ENCODE measurements around the gene GRK4. TPM values are rescaled to one million over a fixed set of nuclear protein-coding genes. Genes with fewer than 3 reads are reported as not detected.

The GRK4 gene
- total and polyA plus RNA-seq, 2 of the 8 experiments (the other 6 are each of a cell fraction or from before 2014, with no cell fraction given): 0.77 to 1.8 TPM

DNA sequence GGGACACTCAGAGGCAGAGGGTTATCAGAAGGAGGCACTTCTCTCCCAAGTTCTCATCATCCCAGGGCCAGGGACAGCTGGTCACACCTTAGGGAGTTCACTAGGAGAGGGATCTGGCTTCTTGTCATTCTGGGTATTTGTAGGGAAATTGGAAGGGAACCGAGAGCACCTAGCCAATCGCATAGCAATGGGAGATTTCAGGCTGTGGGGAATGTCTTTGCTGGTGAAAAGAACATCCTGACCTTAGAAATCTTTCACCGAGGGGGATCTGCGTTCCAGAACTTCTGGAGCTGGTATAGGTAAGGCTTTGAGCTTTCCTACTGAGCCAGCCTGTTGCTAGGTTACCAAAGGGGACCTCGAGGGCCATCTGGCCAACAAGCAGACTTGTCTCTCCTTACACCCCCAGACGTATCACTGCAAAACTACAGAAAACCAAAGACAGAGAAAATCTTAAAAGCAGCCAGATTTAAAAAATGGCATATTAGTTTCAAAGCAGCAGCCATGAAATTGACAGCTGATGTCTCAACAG is 104.2 kb downstream of the GRK4 start:
- H4K5ac ChIP-seq (ENCODE audit: insufficient read length, low read depth, low read length): no peak overlapping the region
- no peaks in the 10 kb centered on the region for H3K27me3 ChIP-seq (replicated peaks in 1 of 4; ENCODE audit: control insufficient read depth in 3 of 4, extremely low read depth in 1 of 4, insufficient read depth in 3 of 4, low read length in 3 of 4)
- no peak overlapping the region for H3K4me3 ChIP-seq (ENCODE audit: extremely low read depth in 1 of 4, insufficient read depth in 2 of 4, low read depth in 3 of 4, low read length in 4 of 4)
- no peaks in the 10 kb centered on the region for H3K4me1 ChIP-seq (replicated peaks in 1 of 4; ENCODE audit: control insufficient read depth in 3 of 4, insufficient read depth in 4 of 4, low read length in 3 of 4)
- no peak overlapping the region for H3K9ac ChIP-seq (replicated peaks in 1 of 4; ENCODE audit: extremely low read depth in 1 of 4, low read depth in 3 of 4, low read length in 3 of 4)
- no peak overlapping the region for H2BK12ac ChIP-seq (ENCODE audit: low read depth, low read length)
- H3K36me3 ChIP-seq (ENCODE audit: control insufficient read depth in 2 of 4, insufficient read depth in 4 of 4, low read length in 3 of 4): no peaks in the 10 kb centered on the region
- H3K14ac ChIP-seq (ENCODE audit: insufficient read length): no peak overlapping the region
- no peak overlapping the region for H3K18ac ChIP-seq (ENCODE audit: extremely low read depth, low read length)
- no peak overlapping the region for H4K8ac ChIP-seq (ENCODE audit: extremely low read depth, insufficient read depth, low read length)
- no peak for DNase-seq (ENCODE audit: low read depth in 1 of 2, low spot score in 2 of 2)
- no peak overlapping the region for H4K91ac ChIP-seq (replicated peaks; ENCODE audit: insufficient read length, low read length)
- H3K23me2 ChIP-seq (ENCODE audit: low read depth, low read length): no peaks in the 10 kb centered on the region
- no peak overlapping the region for H2AK5ac ChIP-seq (ENCODE audit: low read depth, low read length)
- no peaks in the 10 kb centered on the region for H3K79me1 ChIP-seq (ENCODE audit: low read depth, low read length)
- H3K23ac ChIP-seq (ENCODE audit: insufficient read length): no peak overlapping the region
- H2BK120ac ChIP-seq (replicated peaks; ENCODE audit: low read depth, low read length): no peak overlapping the region
- FAIRE-seq: no peak
- no peaks in the 10 kb centered on the region for H3K9me3 ChIP-seq (ENCODE audit: insufficient read depth in 2 of 2, low read depth in 1 of 2, low read length in 1 of 2)
- POLR2A ChIA-PET (ENCODE audit: partially characterized antibody): no interaction called here
- no peak overlapping the region for H3K27ac ChIP-seq (ENCODE audit: low read depth, low read length)
- H4K20me1 ChIP-seq (replicated peaks in 1 of 2; ENCODE audit: control insufficient read depth in 1 of 2, insufficient read depth in 2 of 2, low read length in 2 of 2): no peaks in the 10 kb centered on the region
- H2BK5ac ChIP-seq (ENCODE audit: low read depth, low read length): no peak overlapping the region
- no peak overlapping the region for H2BK20ac ChIP-seq (ENCODE audit: low read length)
- no peak overlapping the region for H3K4ac ChIP-seq (replicated peaks; ENCODE audit: insufficient read length, low read depth, low read length)
- H3K79me2 ChIP-seq (ENCODE audit: control insufficient read depth in 1 of 2, insufficient read depth in 2 of 2, low read length in 2 of 2): no peaks in the 10 kb centered on the region
- TF ChIP-seq YY1 (IDR thresholded peaks at IDR 0.05; ENCODE audit: low read depth, low read length) (no peak), PHF8 (conservative IDR thresholded peaks at IDR 0.05; ENCODE audit: low read depth, low read length) (no peak)
- CTCF ChIA-PET (ENCODE audit: partially characterized antibody): no interaction called here
- 89% methylated on average over 6 of the region's 6 CpGs; no CpG with 5 or more reads in 1 of the 2 experiments for WGBS, 2 experiments (ENCODE audit: extremely low coverage in 1 of 2, insufficient coverage in 1 of 2, insufficient read length in 1 of 2, insufficient replicate concordance in 2 of 2, low coverage in 1 of 2, low lambda C conversion rate in 2 of 2, missing lambda C conversion rate in 1 of 2)
- H3K56ac ChIP-seq (replicated peaks; ENCODE audit: insufficient read length, low read depth, low read length): no peak overlapping the region
- no peak overlapping the region for H2BK15ac ChIP-seq (ENCODE audit: low read length)
- no peak overlapping the region for H3K4me2 ChIP-seq (ENCODE audit: insufficient read depth in 1 of 2, low read depth in 2 of 2, low read length in 2 of 2)
- no peak overlapping the region for H2AFZ ChIP-seq (ENCODE audit: low read length)
